ENCODE data around the gene HLF. TPM values are rescaled to one million over a fixed set of nuclear protein-coding genes. Genes with fewer than 3 reads are reported as not detected.

Gene HLF
- total and polyA plus RNA-seq, 10 of the 15 experiments (the other 5 are each of a cell fraction or from before 2014, with no cell fraction given) = 0.01 to 0.33 (median 0.20) TPM; not detected in 3

- Histone ChIP-seq H3K4me3 (no peak overlapping the region), H2AFZ (ENCODE audit: control insufficient read depth, low read depth, low read length) (no peak overlapping the region), H3K4me2 (ENCODE audit: control insufficient read depth, insufficient read depth) (no peak overlapping the region), H3K36me3 (ENCODE audit: control insufficient read depth in 2 of 2, insufficient read depth in 2 of 2, low read length in 1 of 2) (no peaks in the 10 kb centered on the region), H3K9me3 (replicated peaks; ENCODE audit: control insufficient read depth, insufficient read depth, low read length) (no peaks in the 10 kb centered on the region), H4K20me1 (ENCODE audit: control insufficient read depth, insufficient read depth) (no peaks in the 10 kb centered on the region), H3K27ac (ENCODE audit: control insufficient read depth, insufficient read depth) (no peak overlapping the region), H3K79me2 (ENCODE audit: control insufficient read depth, insufficient read depth, low read length) (no peaks in the 10 kb centered on the region), H3K4me1 (ENCODE audit: control insufficient read depth, insufficient read depth, low read length) (no peaks in the 10 kb centered on the region), H3K27me3 (replicated peaks in 1 of 2; ENCODE audit: control insufficient read depth in 2 of 2, insufficient read depth in 2 of 2, low read length in 1 of 2) (no peaks in the 10 kb centered on the region), H3K9ac (ENCODE audit: control insufficient read depth, insufficient read depth, low read length) (no peak overlapping the region)
- 49% methylated on average over 2 of the region's 2 CpGs for WGBS (ENCODE audit: insufficient coverage, insufficient replicate concordance, low lambda C conversion rate, missing lambda C conversion rate)
- in situ Hi-C loops (cut with MboI) = loop anchor here (5.0 kb wide), 1 partner anchor 359 kb away; no protein-coding TSS in a partner anchor
- POLR2A ChIA-PET = no interaction called here
- FAIRE-seq (no peak), DNase-seq (ENCODE audit: low read depth, low spot score) (no peak), ATAC-seq (no peak)
- RAD21 ChIA-PET (ENCODE audit: unreplicated experiment) = interaction anchor here (1.0 to 4.1 kb wide), 2 partner anchors 163 to 365 kb away, joined by 3 to 23 read pairs; no protein-coding TSS in a partner anchor
- no TSS peak for BruUV-seq (replicated peaks)
- CTCF ChIA-PET = interaction anchor here (1.5 to 8.6 kb wide), 3 partner anchors 11 to 359 kb away, joined by 4 to 95 read pairs (median 4); no protein-coding TSS in a partner anchor
- TF ChIP-seq E2F8 (IDR thresholded peaks at IDR 0.05; ENCODE audit: low read depth, partially characterized antibody) = no peak
- no peak for TF ChIP-seq RBBP5 (conservative IDR thresholded peaks at IDR 0.05)
- no peak for TF ChIP-seq PRDM15 (CRISPR knock-in tag; IDR thresholded peaks at IDR 0.05)
- TF ChIP-seq CBFB (IDR thresholded peaks at IDR 0.05; ENCODE audit: low read depth) = no peak
- TF ChIP-seq CEBPZ (IDR thresholded peaks at IDR 0.05; ENCODE audit: low read depth, low read length) = no peak
- TF ChIP-seq NRF1 (conservative IDR thresholded peaks at IDR 0.05; ENCODE audit: low read depth, low read length) = no peak
- TF ChIP-seq ATF3 (IDR thresholded peaks at IDR 0.05; ENCODE audit: borderline replicate concordance, extremely low read depth, low read depth, low read length) = no peak
- no peak for TF ChIP-seq HDGF (IDR thresholded peaks at IDR 0.05)
- no peak for TF ChIP-seq TCF7 (IDR thresholded peaks at IDR 0.05; ENCODE audit: borderline replicate concordance)
- TF ChIP-seq JUND (IDR thresholded peaks at IDR 0.05; ENCODE audit: low read depth, low read length) = no peak
- TF ChIP-seq FOXM1 (IDR thresholded peaks at IDR 0.05; ENCODE audit: low read depth, low read length) = no peak
- no peak for TF ChIP-seq SREBF1 (IDR thresholded peaks at IDR 0.05; ENCODE audit: low read length)
- SMC1A ChIA-PET (ENCODE audit: uncharacterized antibody, unreplicated experiment) = interaction anchor here (1.4 to 1.8 kb wide), 3 partner anchors 10 to 358 kb away, joined by 3 to 6 read pairs (median 4); no protein-coding TSS in a partner anchor
- intact Hi-C loops (cut with micrococcal nuclease; ENCODE audit: unreplicated experiment) = no loop called here
Observed at GRCh38 chr17:55350825-55351205, 86.1 kb downstream of the HLF start.

All from GM12878 (cell line).